ENCODE data around the gene TET3. TPM values are rescaled to one million over a fixed set of nuclear protein-coding genes. Genes with fewer than 3 reads are reported as not detected.

Gene TET3
- total RNA-seq, 1 donor from 2014 or later = 6.2 TPM

DNA sequence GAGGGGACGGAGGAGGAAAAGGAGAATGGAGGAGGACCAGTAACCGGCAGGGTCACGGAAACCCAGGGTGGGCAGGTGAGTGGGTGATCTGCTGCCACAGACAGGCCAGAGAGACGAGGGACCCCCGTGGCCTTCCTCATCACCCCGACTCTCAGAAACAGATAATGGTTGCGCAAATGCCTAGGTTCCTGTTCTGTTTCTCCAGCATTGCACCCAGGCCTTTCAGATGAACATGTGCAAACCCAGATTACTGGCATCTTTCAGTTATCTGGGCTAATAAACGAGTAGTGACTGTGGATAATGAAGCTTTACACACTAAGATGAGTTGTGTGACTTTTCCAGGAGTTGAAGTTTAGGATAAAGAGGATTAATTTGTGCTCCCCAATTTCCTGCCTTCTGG, 46.5 kb downstream of the TET3 start:
- H3K9ac ChIP-seq = no peak overlapping the region
- H3K36me3 Mint-ChIP-seq = peaks cover 10% of the 10 kb centered on the region
- no peak overlapping the region for H3K4me2 ChIP-seq
- no peak overlapping the region for H3K27ac Mint-ChIP-seq
- no peak for TF ChIP-seq EZH2 (IDR thresholded peaks at IDR 0.05)
- TF ChIP-seq, protein P1, sequence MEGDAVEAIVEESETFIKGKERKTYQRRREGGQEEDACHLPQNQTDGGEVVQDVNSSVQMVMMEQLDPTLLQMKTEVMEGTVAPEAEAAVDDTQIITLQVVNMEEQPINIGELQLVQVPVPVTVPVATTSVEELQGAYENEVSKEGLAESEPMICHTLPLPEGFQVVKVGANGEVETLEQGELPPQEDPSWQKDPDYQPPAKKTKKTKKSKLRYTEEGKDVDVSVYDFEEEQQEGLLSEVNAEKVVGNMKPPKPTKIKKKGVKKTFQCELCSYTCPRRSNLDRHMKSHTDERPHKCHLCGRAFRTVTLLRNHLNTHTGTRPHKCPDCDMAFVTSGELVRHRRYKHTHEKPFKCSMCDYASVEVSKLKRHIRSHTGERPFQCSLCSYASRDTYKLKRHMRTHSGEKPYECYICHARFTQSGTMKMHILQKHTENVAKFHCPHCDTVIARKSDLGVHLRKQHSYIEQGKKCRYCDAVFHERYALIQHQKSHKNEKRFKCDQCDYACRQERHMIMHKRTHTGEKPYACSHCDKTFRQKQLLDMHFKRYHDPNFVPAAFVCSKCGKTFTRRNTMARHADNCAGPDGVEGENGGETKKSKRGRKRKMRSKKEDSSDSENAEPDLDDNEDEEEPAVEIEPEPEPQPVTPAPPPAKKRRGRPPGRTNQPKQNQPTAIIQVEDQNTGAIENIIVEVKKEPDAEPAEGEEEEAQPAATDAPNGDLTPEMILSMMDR (IDR thresholded peaks at IDR 0.05) = no peak
- no peak overlapping the region for H3K4me3 ChIP-seq
- no peaks in the 10 kb centered on the region for H3K27me3 Mint-ChIP-seq (ENCODE audit: insufficient read depth, low read depth)
- peaks cover 59% of the 10 kb centered on the region for H3K79me2 ChIP-seq (ENCODE audit: low read depth)
- H3F3A ChIP-seq (ENCODE audit: low read depth) = peaks cover 3% of the 10 kb centered on the region
- H2AFZ ChIP-seq (replicated peaks) = no peak overlapping the region
- no peaks in the 10 kb centered on the region for H3K9me3 ChIP-seq (ENCODE audit: low read depth)
- H3K4me1 ChIP-seq = peaks cover 18% of the 10 kb centered on the region
- no peak overlapping the region for H3K4me3 Mint-ChIP-seq
- no peaks in the 10 kb centered on the region for H3K27me3 ChIP-seq
- peaks cover 35% of the 10 kb centered on the region for H4K20me1 ChIP-seq (ENCODE audit: low read depth)
- H3K4me1 Mint-ChIP-seq = peaks cover 42% of the 10 kb centered on the region
- H3K9me3 Mint-ChIP-seq = peaks cover 9% of the 10 kb centered on the region
- no peaks in the 10 kb centered on the region for H3K36me3 ChIP-seq
- no peak for DNase-seq (ENCODE audit: low spot score)
- H3K27ac ChIP-seq = no peak overlapping the region

- peaks cover 38% of the 10 kb centered on the region for H3K4me1 Mint-ChIP-seq
- no peaks in the 10 kb centered on the region for H3K9me3 ChIP-seq (ENCODE audit: low read depth)
- no peak overlapping the region for H3K27ac ChIP-seq
- no peak overlapping the region for H3K4me3 ChIP-seq
- no peaks in the 10 kb centered on the region for H3K27me3 Mint-ChIP-seq (ENCODE audit: insufficient read depth, low read depth)
- H3K36me3 Mint-ChIP-seq = peaks cover 14% of the 10 kb centered on the region
- peaks cover 17% of the 10 kb centered on the region for H3K4me1 ChIP-seq
- H3K79me2 ChIP-seq (ENCODE audit: low read depth) = peaks cover 60% of the 10 kb centered on the region
- H3K36me3 ChIP-seq = no peaks in the 10 kb centered on the region
- H3K27ac Mint-ChIP-seq = peak overlapping the region; percentile 95
- no peak overlapping the region for H3K9ac ChIP-seq
- H3K9me3 Mint-ChIP-seq = peaks cover 9% of the 10 kb centered on the region
- no peaks in the 10 kb centered on the region for H3K27me3 ChIP-seq
- no peak for DNase-seq (ENCODE audit: low spot score)
- peaks cover 31% of the 10 kb centered on the region for H4K20me1 ChIP-seq (ENCODE audit: low read depth)
- H3F3A ChIP-seq (ENCODE audit: low read depth) = peaks cover 3% of the 10 kb centered on the region
- H3K4me3 Mint-ChIP-seq = peak overlapping the region; percentile 13
- TF ChIP-seq EZH2 (IDR thresholded peaks at IDR 0.05) (no peak), EZH2phosphoT487 (IDR thresholded peaks at IDR 0.05) (no peak)
- TF ChIP-seq, protein P1 (IDR thresholded peaks at IDR 0.05) = no peak
- no peak overlapping the region for H2AFZ ChIP-seq (replicated peaks)
- no peak overlapping the region for H3K4me2 ChIP-seq
Measured at GRCh38 chr2:74031959-74032287, 47.2 kb downstream of the TET3 start.

GRCh38 chr2:74033375-74033774, 48.7 kb downstream of the TET3 start:
- H3K79me2 ChIP-seq (ENCODE audit: low read depth) = peaks cover 58% of the 10 kb centered on the region
- no peaks in the 10 kb centered on the region for H3K36me3 ChIP-seq
- Mint-ChIP-seq H3K36me3 (peaks cover 4% of the 10 kb centered on the region), H3K4me1 (peaks cover 41% of the 10 kb centered on the region), H3K4me3 (no peak overlapping the region), H3K9me3 (peaks cover 2% of the 10 kb centered on the region), H3K27me3 (ENCODE audit: insufficient read depth, low read depth) (no peaks in the 10 kb centered on the region), H3K27ac (peak overlapping the region; percentile 95)
- H4K20me1 ChIP-seq (ENCODE audit: low read depth) = peaks cover 40% of the 10 kb centered on the region
- H3K27ac ChIP-seq = no peak overlapping the region
- no peak overlapping the region for H3K4me2 ChIP-seq
- TF ChIP-seq EZH2 (IDR thresholded peaks at IDR 0.05) (no peak), EZH2phosphoT487 (IDR thresholded peaks at IDR 0.05) (no peak)
- TF ChIP-seq, protein P1 (IDR thresholded peaks at IDR 0.05) = no peak
- peaks cover 3% of the 10 kb centered on the region for H3F3A ChIP-seq (ENCODE audit: low read depth)
- H2AFZ ChIP-seq (replicated peaks) = no peak overlapping the region
- no peak overlapping the region for H3K4me3 ChIP-seq
- H3K9ac ChIP-seq = no peak overlapping the region
- no peaks in the 10 kb centered on the region for H3K27me3 ChIP-seq
- no peaks in the 10 kb centered on the region for H3K9me3 ChIP-seq (ENCODE audit: low read depth)
- no peak for DNase-seq (ENCODE audit: low spot score)
- peaks cover 17% of the 10 kb centered on the region for H3K4me1 ChIP-seq

Small RNAs within 50 kb of the gene (small RNA-seq; reads per million reads assigned to genes)
- gene AC110801.1 (not detected), gene RNA5SP97 (not detected)

Other genes starting within 250 kb of the TET3 start
- 96.8 and 157 TPM in 2 replicates for gene TPRKB, start 247.6 kb upstream of the TET3 start, total RNA-seq (ENCODE audit: low replicate concordance)
- 29.5 and 43.5 TPM in 2 replicates for gene DUSP11, start 204.8 kb upstream of the TET3 start, total RNA-seq (ENCODE audit: low replicate concordance)
- gene C2orf78, start 200.7 kb upstream of the TET3 start, total RNA-seq (ENCODE audit: low replicate concordance) = 0.06 and 0.21 TPM in 2 replicates
- 34.0 and 77.3 TPM in 2 replicates for gene STAMBP, start 155.9 kb upstream of the TET3 start, total RNA-seq (ENCODE audit: low replicate concordance)
- 0.19 and 0.32 TPM in 2 replicates for gene ACTG2, start 91.9 kb upstream of the TET3 start, total RNA-seq (ENCODE audit: low replicate concordance)
- 79.0 and 85.5 TPM in 2 replicates for gene DGUOK, start 58.0 kb upstream of the TET3 start, total RNA-seq (ENCODE audit: low replicate concordance)
- 56.2 and 76.5 TPM in 2 replicates for gene BOLA3, start 163.0 kb downstream of the TET3 start, total RNA-seq (ENCODE audit: low replicate concordance)
- gene MOB1A, start 194.0 kb downstream of the TET3 start, total RNA-seq (ENCODE audit: low replicate concordance) = 125 and 163 TPM in 2 replicates
- 79.5 and 101 TPM in 2 replicates for gene MTHFD2, start 213.7 kb downstream of the TET3 start, total RNA-seq (ENCODE audit: low replicate concordance)